ENCODE data around the gene TPRG1L.

GRCh38 chr1:3578906-3579305 lies 45.9 kb upstream of the TPRG1L start:
- TF ChIP-seq CTCF (IDR thresholded peaks at IDR 0.05) (no peak), POLR2A (IDR thresholded peaks at IDR 0.05) (no peak)
